ENCODE measurements around the gene HYCC2. TPM values are rescaled to one million over a fixed set of nuclear protein-coding genes. Genes with fewer than 3 reads are reported as not detected.

Gene HYCC2
- polyA plus RNA-seq, 1 donor (not counting 4 experiments of a cell fraction or from before 2014, with no cell fraction given), result 8.0 TPM

- no peaks in the 10 kb centered on the region for H4K20me1 ChIP-seq (ENCODE audit: control insufficient read depth, extremely low read depth, insufficient read depth, low read length)
- no peaks in the 10 kb centered on the region for H3K79me2 ChIP-seq (ENCODE audit: control insufficient read depth, insufficient read depth, low read length)
- no peak overlapping the region for H3K9ac ChIP-seq (ENCODE audit: control insufficient read depth, extremely low read depth, insufficient read depth, low read length)
- H3K27me3 ChIP-seq (ENCODE audit: control insufficient read depth, extremely low read depth, insufficient read depth, low read length), result no peaks in the 10 kb centered on the region
- FAIRE-seq (no peak), DNase-seq (ENCODE audit: low read depth, low spot score) (no peak)
- H3K9me3 ChIP-seq (ENCODE audit: control insufficient read depth, low read depth, low read length), result no peaks in the 10 kb centered on the region
- H3K9me1 ChIP-seq (ENCODE audit: control insufficient read depth, extremely low read depth, insufficient read depth, low read length), result no peaks in the 10 kb centered on the region
- no peaks in the 10 kb centered on the region for H3K36me3 ChIP-seq (ENCODE audit: control insufficient read depth in 2 of 2, extremely low read depth in 1 of 2, insufficient read depth in 2 of 2, low read length in 2 of 2)
- TF ChIP-seq EZH2 (IDR thresholded peaks at IDR 0.05; ENCODE audit: low read length) (no peak), CTCF (optimal IDR thresholded peaks at IDR 0.05 in 1 of 3, IDR thresholded peaks at IDR 0.05 in 1 of 3, conservative IDR thresholded peaks at IDR 0.05 in 1 of 3; ENCODE audit: extremely low read depth in 1 of 3, insufficient read depth in 2 of 3, low read length in 3 of 3) (no peak)
- dilution Hi-C loops (cut with MboI; ENCODE audit: extremely low pct_ligation_motif_present, low sequenced_read_pairs), result no loop called here
- no peak overlapping the region for H3K27ac ChIP-seq (ENCODE audit: control insufficient read depth, insufficient read depth, low read length)
- no peak overlapping the region for H3K4me3 ChIP-seq (ENCODE audit: control insufficient read depth in 2 of 3, extremely low read depth in 1 of 3, insufficient read depth in 2 of 3, low read depth in 1 of 3, low read length in 3 of 3)
- H3K4me1 ChIP-seq (ENCODE audit: control insufficient read depth, extremely low read depth, insufficient read depth, low read length), result no peaks in the 10 kb centered on the region
- H3K4me2 ChIP-seq (ENCODE audit: control insufficient read depth, extremely low read depth, insufficient read depth, low read depth, low read length), result no peak overlapping the region
- no peak overlapping the region for H2AFZ ChIP-seq (ENCODE audit: control insufficient read depth, low read length)
These were observed 29.0 kb upstream of the HYCC2 start for GRCh38 chr2:201100497-201100896.

GRCh38 chr2:201093573-201093972 is 22.1 kb upstream of the HYCC2 start:
- Histone ChIP-seq H3K9me3 (ENCODE audit: control insufficient read depth, low read depth, low read length) (no peaks in the 10 kb centered on the region), H3K9me1 (ENCODE audit: control insufficient read depth, extremely low read depth, insufficient read depth, low read length) (no peaks in the 10 kb centered on the region), H4K20me1 (ENCODE audit: control insufficient read depth, extremely low read depth, insufficient read depth, low read length) (no peaks in the 10 kb centered on the region), H3K4me2 (ENCODE audit: control insufficient read depth, extremely low read depth, insufficient read depth, low read depth, low read length) (no peak overlapping the region), H3K27me3 (ENCODE audit: control insufficient read depth, extremely low read depth, insufficient read depth, low read length) (no peaks in the 10 kb centered on the region), H3K4me1 (ENCODE audit: control insufficient read depth, extremely low read depth, insufficient read depth, low read length) (no peaks in the 10 kb centered on the region), H2AFZ (ENCODE audit: control insufficient read depth, low read length) (no peak overlapping the region), H3K27ac (ENCODE audit: control insufficient read depth, insufficient read depth, low read length) (no peak overlapping the region), H3K79me2 (ENCODE audit: control insufficient read depth, insufficient read depth, low read length) (no peaks in the 10 kb centered on the region), H3K4me3 (ENCODE audit: control insufficient read depth in 2 of 3, extremely low read depth in 1 of 3, insufficient read depth in 2 of 3, low read depth in 1 of 3, low read length in 3 of 3) (no peak overlapping the region), H3K9ac (ENCODE audit: control insufficient read depth, extremely low read depth, insufficient read depth, low read length) (no peak overlapping the region), H3K36me3 (ENCODE audit: control insufficient read depth in 2 of 2, extremely low read depth in 1 of 2, insufficient read depth in 2 of 2, low read length in 2 of 2) (no peaks in the 10 kb centered on the region)
- dilution Hi-C loops (cut with MboI; ENCODE audit: extremely low pct_ligation_motif_present, low sequenced_read_pairs), result no loop called here
- DNase-seq (ENCODE audit: low read depth, low spot score) (no peak), FAIRE-seq (no peak)
- TF ChIP-seq EZH2 (IDR thresholded peaks at IDR 0.05; ENCODE audit: low read length), result no peak
- TF ChIP-seq CTCF (optimal IDR thresholded peaks at IDR 0.05 in 1 of 3, IDR thresholded peaks at IDR 0.05 in 1 of 3, conservative IDR thresholded peaks at IDR 0.05 in 1 of 3; ENCODE audit: extremely low read depth in 1 of 3, insufficient read depth in 2 of 3, low read length in 3 of 3), result no peak
